ENCODE results near the gene ARHGAP24.

- TF ChIP-seq, protein P1, sequence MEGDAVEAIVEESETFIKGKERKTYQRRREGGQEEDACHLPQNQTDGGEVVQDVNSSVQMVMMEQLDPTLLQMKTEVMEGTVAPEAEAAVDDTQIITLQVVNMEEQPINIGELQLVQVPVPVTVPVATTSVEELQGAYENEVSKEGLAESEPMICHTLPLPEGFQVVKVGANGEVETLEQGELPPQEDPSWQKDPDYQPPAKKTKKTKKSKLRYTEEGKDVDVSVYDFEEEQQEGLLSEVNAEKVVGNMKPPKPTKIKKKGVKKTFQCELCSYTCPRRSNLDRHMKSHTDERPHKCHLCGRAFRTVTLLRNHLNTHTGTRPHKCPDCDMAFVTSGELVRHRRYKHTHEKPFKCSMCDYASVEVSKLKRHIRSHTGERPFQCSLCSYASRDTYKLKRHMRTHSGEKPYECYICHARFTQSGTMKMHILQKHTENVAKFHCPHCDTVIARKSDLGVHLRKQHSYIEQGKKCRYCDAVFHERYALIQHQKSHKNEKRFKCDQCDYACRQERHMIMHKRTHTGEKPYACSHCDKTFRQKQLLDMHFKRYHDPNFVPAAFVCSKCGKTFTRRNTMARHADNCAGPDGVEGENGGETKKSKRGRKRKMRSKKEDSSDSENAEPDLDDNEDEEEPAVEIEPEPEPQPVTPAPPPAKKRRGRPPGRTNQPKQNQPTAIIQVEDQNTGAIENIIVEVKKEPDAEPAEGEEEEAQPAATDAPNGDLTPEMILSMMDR (IDR thresholded peaks at IDR 0.05), result no peak
- no peak for TF ChIP-seq EZH2 (IDR thresholded peaks at IDR 0.05; ENCODE audit: borderline replicate concordance, insufficient read depth, low read depth, low read length, poor library complexity, severe bottlenecking)
Observed at GRCh38 chr4:85722401-85722800, 247.5 kb downstream of the ARHGAP24 start.
